ENCODE data around the gene BSDC1.
A peak's percentile ranks its signal among the peaks of the same experiment; 100 is the strongest.

DNA sequence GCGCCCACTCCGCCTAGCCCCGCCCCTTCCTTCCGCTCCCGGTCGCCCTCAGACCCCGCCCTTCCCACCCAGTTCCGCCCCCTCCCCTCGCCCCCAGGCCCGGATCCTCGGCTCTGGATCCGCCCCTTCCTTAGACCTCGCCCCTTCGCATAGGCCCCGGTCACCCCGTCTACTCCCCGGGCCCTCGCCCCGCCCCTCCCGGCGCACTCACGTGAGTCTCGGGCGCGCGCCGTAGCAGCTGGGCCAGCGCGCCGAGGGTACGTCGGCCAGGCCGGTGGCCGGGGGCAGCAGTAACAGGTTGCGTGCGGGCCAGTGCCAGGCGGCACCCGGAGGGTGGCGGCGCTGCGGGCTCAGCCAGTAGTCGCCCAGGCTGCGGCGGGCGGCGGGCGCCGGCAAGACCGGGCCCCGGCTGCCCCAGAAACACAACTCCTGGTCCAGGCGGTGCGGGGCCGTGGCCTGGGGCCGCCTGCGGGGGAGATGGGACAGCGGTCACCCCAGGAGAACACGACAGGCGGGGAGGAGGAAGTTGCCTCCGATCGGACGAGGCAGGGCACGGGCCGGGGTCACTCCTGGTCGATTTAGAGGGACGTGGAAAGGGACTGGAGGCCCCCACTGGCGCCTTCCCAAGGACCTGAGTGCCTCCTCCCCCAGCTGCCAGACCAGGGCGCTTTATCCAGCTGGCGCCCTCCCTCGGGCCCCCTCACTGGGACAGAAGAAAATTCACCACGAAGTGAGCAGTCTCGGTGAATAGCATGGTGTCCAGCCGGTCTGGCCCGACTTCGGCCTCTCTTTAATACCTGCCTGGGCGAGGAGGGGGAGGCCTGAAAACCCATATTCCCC is 42.6 kb downstream of the BSDC1 start:
- TF ChIP-seq POLR2A (IDR thresholded peaks at IDR 0.05) (peak; percentile 91), CTCF (IDR thresholded peaks at IDR 0.05) (no peak)
